Measurements from ENCODE around the gene SENP3.
"Not testable (repeated sequence)": the region's sequence is repeated elsewhere in the genome, so short reads cannot be mapped to it uniquely, and the experiment has no call there.

DNA sequence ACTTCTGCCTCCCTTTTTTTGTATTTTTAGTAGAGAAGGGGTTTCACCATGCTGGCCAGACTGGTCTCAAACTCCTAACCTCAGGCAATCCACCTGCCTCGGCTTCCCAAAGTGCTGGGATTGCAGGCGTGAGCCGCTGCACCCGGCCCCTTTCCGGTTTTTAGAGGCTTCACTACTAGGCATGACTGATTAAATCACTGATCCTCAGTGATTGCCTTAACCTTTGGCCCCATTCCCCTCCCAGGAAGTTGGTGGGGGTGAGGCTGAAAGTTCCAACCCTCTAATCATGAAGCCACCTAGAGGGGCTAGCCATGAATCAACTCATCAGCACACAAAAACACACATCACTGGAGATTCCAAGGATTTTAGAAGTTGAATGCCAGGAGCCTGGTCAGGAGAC is 35.8 kb downstream of the SENP3 start:
- not testable (repeated sequence) for TF ChIP-seq BORCS8-MEF2B (CRISPR knock-in tag; IDR thresholded peaks at IDR 0.05); NFE2 (CRISPR knock-in tag; IDR thresholded peaks at IDR 0.05); NRL (CRISPR knock-in tag; IDR thresholded peaks at IDR 0.05; ENCODE audit: borderline replicate concordance); CTCF (CRISPR knock-in tag; IDR thresholded peaks at IDR 0.05)
- TF ChIP-seq, protein P1, sequence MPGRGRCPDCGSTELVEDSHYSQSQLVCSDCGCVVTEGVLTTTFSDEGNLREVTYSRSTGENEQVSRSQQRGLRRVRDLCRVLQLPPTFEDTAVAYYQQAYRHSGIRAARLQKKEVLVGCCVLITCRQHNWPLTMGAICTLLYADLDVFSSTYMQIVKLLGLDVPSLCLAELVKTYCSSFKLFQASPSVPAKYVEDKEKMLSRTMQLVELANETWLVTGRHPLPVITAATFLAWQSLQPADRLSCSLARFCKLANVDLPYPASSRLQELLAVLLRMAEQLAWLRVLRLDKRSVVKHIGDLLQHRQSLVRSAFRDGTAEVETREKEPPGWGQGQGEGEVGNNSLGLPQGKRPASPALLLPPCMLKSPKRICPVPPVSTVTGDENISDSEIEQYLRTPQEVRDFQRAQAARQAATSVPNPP (CRISPR knock-in tag; IDR thresholded peaks at IDR 0.05): not testable (repeated sequence)
